ENCODE measurements around the gene NMD3. TPM values are rescaled to one million over a fixed set of nuclear protein-coding genes. Genes with fewer than 3 reads are reported as not detected.
"Not testable (repeated sequence)": the region's sequence is repeated elsewhere in the genome, so short reads cannot be mapped to it uniquely, and the experiment has no call there.

Gene NMD3
- 53.5 and 69.0 TPM in 2 replicates for polyA plus RNA-seq (2011; rRNA removed)
- polyA minus RNA-seq (2011; rRNA and poly(A)+ RNA removed), result 39.9 and 55.1 TPM in 2 replicates

DNA sequence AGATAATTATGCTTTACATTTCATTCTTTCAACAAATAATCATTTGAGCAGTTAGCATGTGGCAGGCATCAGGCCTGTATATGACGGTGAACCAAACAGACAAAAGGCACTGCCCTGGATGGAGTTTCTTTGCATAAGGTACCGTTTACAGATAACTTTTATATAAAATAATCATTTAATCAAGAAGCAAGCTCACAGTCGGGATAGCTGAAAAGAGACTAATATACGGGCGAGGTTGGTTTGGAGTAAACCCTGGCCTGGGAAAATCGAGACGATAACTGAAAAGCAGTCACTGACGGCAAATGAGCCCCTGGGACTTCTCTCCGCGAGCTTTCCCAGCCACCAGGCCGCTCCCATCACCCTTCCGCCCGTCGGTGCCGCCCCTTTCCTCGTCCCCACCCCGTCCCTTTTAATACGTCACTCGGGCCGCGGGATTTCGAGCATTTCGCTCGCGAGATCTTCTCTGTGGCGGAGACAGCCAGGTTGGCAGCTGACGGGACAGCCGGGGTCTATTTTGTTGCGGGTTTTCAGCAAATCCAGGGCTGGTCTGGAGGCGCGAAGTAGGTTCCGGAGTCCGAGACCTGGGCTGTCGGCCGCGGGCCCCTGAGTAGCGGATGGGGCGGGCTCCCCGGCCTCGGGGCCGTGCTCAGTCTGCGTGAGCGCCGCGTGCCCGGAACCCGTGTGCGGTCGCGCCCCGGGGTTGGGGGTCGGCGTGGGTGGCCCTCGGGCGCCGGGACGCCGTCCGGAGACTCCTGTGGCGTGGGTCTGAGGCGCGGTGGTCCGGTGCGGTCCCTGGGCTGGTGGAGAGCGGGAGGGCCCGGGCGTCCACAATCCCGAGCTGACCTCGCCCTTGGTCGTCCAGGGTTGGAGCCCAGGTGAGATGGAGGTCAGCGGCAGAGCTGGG, at the start of gene NMD3:
TSS of gene NMD3 (plus strand) at position 462 of the 904 bp plus-strand sequence. CDS start 703 bp downstream, outside the sequence.
- ChIA-PET CTCF (no interaction called here), POLR2A (interaction anchor here (0.6 to 0.8 kb wide), 2 partner anchors 18 to 37 kb away, joined by 3 to 4 read pairs; no protein-coding TSS in a partner anchor)
- Histone ChIP-seq H3K4me3 (ENCODE audit: low read depth, low read length) (peak within 1 kb of the TSS; percentile 71), H3K36me3 (ENCODE audit: control insufficient read depth, insufficient read depth, low read length) (no peaks in the 10 kb centered on the region; the same call in 1 of the 2 replicates), H3K27me3 (ENCODE audit: control insufficient read depth, insufficient read depth, low read length) (no peaks in the 10 kb centered on the region)
- peak; percentile 51 for DNase-seq (ENCODE audit: low read depth)
- TF ChIP-seq, protein P1, sequence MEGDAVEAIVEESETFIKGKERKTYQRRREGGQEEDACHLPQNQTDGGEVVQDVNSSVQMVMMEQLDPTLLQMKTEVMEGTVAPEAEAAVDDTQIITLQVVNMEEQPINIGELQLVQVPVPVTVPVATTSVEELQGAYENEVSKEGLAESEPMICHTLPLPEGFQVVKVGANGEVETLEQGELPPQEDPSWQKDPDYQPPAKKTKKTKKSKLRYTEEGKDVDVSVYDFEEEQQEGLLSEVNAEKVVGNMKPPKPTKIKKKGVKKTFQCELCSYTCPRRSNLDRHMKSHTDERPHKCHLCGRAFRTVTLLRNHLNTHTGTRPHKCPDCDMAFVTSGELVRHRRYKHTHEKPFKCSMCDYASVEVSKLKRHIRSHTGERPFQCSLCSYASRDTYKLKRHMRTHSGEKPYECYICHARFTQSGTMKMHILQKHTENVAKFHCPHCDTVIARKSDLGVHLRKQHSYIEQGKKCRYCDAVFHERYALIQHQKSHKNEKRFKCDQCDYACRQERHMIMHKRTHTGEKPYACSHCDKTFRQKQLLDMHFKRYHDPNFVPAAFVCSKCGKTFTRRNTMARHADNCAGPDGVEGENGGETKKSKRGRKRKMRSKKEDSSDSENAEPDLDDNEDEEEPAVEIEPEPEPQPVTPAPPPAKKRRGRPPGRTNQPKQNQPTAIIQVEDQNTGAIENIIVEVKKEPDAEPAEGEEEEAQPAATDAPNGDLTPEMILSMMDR (IDR thresholded peaks at IDR 0.05; ENCODE audit: insufficient read depth, low read depth, low read length), result no peak

DNA sequence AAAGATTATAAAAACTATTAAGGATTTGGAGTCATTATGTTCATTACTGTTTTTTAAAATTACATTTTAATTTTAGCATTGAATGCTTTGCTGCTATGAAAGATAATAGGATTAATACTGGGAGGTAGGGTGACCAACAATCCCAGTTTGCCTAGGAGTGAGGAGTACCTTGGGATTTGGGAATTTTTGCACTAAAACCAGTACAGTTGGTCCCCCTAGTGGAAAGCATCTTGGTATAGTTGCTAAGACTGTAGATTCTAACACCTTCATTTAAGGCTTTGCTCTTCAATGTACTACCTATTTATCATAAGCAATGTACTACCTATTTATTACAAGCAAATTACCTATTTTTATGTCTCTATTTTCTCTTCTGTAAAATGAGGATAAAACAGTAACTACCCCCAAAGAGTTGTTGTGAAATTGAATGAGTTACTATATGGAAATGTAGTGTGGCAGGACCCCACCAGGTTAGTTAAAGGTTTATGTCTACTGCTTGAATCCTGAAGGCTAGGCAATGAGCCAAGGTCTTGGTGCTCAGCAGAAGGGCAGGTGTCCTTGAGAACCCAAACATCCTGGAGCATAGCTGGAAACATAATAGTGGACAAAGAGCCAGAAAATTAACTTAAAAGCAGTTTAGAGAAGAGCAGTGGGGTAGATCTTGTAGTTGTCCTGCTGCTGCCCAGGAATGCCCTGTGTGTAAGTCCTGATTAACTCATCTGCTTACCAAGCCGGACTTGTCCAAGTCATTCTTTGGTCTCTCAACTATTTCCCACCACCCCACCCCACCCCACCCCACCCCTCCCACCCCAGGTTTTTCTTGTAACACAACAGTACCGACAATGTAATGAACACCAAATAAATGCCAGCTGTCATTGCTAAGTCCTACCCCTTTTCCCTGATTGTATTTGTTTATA, 49.2 kb upstream of the NMD3 start:
- ChIA-PET CTCF (interaction anchor here (1.3 to 1.8 kb wide), 2 partner anchors 10 to 14 kb away, joined by 3 to 4 read pairs; no protein-coding TSS in a partner anchor), POLR2A (interaction anchor here (0.5 kb wide), 1 partner anchor 37 kb away, joined by 4 read pairs; no protein-coding TSS in a partner anchor)
- no peaks in the 10 kb centered on the region for H3K36me3 ChIP-seq (ENCODE audit: control insufficient read depth, insufficient read depth, low read length)
- no peak overlapping the region for H3K4me3 ChIP-seq (ENCODE audit: low read depth, low read length)
- no peak for DNase-seq (ENCODE audit: low read depth)
- TF ChIP-seq, protein P1 (IDR thresholded peaks at IDR 0.05; ENCODE audit: insufficient read depth, low read depth, low read length), result peak; percentile 30; the same call in 1 of the 2 replicates
- H3K27me3 ChIP-seq (ENCODE audit: control insufficient read depth, insufficient read depth, low read length), result no peaks in the 10 kb centered on the region

DNA sequence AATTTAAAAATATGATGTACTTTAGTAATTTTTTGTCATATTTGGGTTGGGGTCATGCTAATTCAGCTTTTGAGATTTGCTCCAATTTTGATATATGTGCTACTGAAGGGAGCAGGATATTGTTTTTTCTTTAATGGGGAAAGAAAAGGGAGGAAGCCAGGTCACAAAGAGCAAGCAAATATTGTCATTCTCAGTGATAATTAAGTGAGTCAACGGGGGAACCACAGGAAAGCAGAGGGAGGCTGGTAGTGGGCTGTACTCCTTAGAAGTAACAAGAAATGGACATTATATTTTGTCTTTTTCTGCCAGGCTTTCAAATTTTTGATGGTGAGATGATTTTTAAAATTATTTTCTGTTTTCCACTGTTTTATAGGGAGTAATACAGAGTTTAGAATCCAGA, 45.6 kb upstream of the NMD3 start:
- TF ChIP-seq, protein P1 (IDR thresholded peaks at IDR 0.05; ENCODE audit: insufficient read depth, low read depth, low read length), result no peak
- no peak overlapping the region for H3K4me3 ChIP-seq (ENCODE audit: low read depth, low read length)
- no peaks in the 10 kb centered on the region for H3K36me3 ChIP-seq (ENCODE audit: control insufficient read depth, insufficient read depth, low read length)
- no peaks in the 10 kb centered on the region for H3K27me3 ChIP-seq (ENCODE audit: control insufficient read depth, insufficient read depth, low read length)
- CTCF ChIA-PET, result no interaction called here
- POLR2A ChIA-PET, result no interaction called here
- DNase-seq (ENCODE audit: low read depth), result no peak

DNA sequence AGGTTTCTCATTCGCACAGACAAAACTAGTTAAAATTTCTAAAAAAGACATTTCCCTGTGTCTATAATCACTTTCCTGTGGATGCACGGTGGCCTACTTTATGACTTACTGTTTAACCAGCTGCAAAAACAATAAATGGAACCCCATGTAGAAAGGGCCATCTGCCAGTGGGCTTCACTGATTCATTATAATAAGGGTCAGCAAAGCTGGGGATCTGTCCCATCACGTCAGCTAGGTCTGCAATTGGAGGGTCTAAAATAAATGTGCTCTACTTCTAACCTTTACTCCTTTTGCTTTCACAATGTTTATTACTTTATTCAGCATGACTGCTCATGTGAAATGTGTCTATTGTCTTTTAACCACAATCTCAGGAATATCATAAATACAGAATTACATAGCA, 43.1 kb upstream of the NMD3 start:
- POLR2A ChIA-PET, result interaction anchor here (0.5 kb wide), 1 partner anchor 8 kb away, joined by 3 read pairs; no protein-coding TSS in a partner anchor

DNA sequence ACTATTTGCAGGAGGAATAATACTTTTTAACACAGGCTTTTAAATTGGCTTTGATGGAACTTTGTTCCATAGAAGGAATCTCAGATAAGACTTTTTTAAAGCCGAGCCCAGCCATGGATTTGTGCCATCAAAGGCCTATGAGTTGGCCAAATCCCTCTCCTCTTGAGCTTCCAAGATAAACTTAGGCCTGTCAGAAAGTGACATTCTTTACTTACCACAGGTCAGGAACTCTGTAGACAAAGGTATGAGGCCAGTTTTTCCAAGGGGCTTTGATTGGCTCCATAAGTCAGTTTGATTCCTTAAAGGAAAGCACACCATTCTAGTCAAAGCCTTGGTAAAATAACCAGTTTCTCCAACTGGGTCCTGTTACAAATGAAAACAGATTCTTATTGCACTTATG, 39.7 kb upstream of the NMD3 start:
- H3K4me3 ChIP-seq (ENCODE audit: low read depth, low read length); DNase-seq (ENCODE audit: low read depth); H3K36me3 ChIP-seq (ENCODE audit: control insufficient read depth, insufficient read depth, low read length); H3K27me3 ChIP-seq (ENCODE audit: control insufficient read depth, insufficient read depth, low read length); POLR2A ChIA-PET: not testable (repeated sequence)
- CTCF ChIA-PET, result interaction anchor here (1.2 kb wide), 1 partner anchor 9 kb away, joined by 3 read pairs; no protein-coding TSS in a partner anchor

More for the DNA sequence above, 43.1 kb upstream of the NMD3 start:
- no peaks in the 10 kb centered on the region for H3K36me3 ChIP-seq (ENCODE audit: control insufficient read depth, insufficient read depth, low read length)
- TF ChIP-seq, protein P1 (IDR thresholded peaks at IDR 0.05; ENCODE audit: insufficient read depth, low read depth, low read length), result no peak
- CTCF ChIA-PET, result interaction anchor here (1.3 kb wide), 1 partner anchor 9 kb away, joined by 3 read pairs; no protein-coding TSS in a partner anchor
- H3K27me3 ChIP-seq (ENCODE audit: control insufficient read depth, insufficient read depth, low read length), result no peaks in the 10 kb centered on the region
- DNase-seq (ENCODE audit: low read depth), result no peak
- H3K4me3 ChIP-seq (ENCODE audit: low read depth, low read length), result no peak overlapping the region
